GM12892 (cell line): ENCODE data around the gene DBX1.

ENCODE experiments used
- DNase-seq: peaks from one replicate; pipeline ENCODE4 v3.0.0; 2011; ENCODE audit not compliant: insufficient read length
- FAIRE-seq: peaks from 2 replicates; lab custom pipeline; 2011; peaks lifted over from hg19 to GRCh38; lab: Jason Lieb, UNC
- POLR2A ChIP-seq: IDR thresholded peaks from 2 replicates; pipeline ENCODE4 v1.6.1; 2011; ENCODE audit warnings: low read depth, low read length, control low read depth
- POLR2AphosphoS5 ChIP-seq: IDR thresholded peaks from 2 replicates; pipeline ENCODE4 v1.6.1; 2011; ENCODE audit warnings: low read depth, low read length, control low read depth
- TAF1 ChIP-seq: IDR thresholded peaks from 2 replicates; pipeline ENCODE4 v1.6.1; 2011; ENCODE audit warnings: low read depth, mild to moderate bottlenecking, control low read depth, low read length, borderline replicate concordance

Gene DBX1

DNA sequence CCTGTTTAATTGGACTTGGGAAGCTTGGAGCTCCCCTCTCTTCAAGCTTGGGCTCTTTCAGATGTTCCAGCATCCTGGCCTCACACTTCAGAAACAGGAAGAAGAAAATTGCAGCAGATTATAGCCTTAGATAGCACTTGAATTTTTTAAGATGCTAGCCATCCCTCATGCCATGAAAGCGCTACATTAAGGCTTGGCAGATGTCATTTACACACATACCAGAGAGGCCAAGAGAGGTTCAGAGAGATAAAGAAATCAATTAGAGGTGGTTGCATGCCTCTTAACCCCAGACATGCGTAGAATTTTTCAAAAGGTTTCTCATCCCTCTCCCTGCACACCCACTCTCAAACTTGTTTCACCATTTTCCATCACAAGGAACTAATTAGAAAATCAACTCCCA, 31.9 kb upstream of the DBX1 start:
- DNase-seq (no peak), FAIRE-seq (no peak)
- TF ChIP-seq POLR2A (no peak), TAF1 (no peak), POLR2AphosphoS5 (no peak)

DNA sequence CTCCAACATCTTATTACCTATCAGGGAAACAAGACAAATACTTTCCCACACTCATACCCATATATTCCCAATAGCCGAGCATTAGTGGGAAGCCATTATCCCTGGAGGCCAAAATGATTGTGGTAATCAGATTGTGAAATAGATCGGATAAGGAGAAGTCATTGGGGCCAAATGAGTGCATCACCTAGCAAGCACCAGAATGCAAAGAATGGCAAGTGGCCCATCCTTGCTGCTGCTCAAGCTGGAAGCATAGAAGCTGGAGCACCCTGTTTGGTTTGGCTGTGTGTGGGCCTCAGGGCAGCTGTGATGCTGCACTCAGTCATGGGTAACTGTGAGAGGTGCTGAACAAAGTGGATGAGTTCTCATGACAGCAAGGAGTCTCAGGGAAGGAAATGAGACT, 18.7 kb upstream of the DBX1 start:
- no peak for TF ChIP-seq TAF1
- TF ChIP-seq POLR2AphosphoS5: no peak
- TF ChIP-seq POLR2A: no peak
- no peak for DNase-seq
- FAIRE-seq: no peak

DNA sequence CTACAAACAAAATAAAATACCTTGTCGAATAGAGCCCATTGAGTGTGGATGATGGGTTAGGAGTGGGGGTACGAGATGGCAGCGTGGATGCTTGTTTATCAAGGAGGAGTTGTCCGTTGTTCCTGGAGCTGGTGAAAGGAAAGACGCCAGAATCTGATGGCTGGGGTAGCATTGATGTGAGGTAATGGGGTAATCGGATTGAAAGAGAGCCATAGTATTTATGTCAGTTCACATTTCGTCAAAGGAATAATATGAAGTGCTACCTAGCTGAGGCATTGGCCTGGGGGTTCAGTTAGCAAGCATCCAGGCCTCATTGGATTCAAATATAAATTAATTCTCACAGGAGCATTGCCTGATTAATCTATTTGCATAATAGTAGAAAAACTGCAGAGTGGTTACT, 16.9 kb upstream of the DBX1 start:
- DNase-seq (no peak), FAIRE-seq (peak; percentile 61)
- TF ChIP-seq TAF1 (no peak), POLR2A (no peak), POLR2AphosphoS5 (no peak)

DNA sequence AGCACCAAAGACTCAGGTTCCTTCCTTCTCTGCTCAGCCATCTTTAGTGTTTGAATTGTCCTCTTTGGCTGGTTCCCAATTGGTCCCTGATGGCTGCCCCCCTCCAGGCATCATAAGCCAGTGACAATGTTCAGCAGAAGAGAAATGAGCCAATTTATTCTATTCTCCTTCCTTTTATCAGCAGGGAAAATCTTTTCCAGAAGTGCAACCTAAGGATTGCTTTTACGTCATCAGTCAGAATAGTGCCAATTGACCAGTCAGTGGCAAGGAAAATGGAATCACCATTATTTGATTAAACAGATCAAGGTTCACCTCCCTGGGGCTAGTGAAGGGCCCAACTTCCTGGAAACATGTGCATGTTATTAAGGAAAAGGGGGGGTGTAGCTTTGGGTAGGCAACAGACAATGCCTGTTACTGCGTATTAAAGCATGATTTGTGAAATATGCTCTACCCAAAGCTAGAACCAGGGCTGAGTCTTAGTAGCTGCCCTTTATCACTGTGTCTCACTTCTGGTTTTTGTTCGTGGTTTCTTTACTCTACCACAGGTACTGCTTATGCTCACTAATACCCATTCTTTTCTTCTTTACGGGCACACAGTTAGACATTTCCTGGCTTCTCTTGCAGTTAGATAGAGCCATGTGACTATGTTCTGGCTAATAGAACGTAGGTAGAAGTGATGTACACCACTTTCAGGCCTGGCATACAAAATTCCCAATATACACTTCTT, 12.6 kb upstream of the DBX1 start:
- TF ChIP-seq TAF1 (no peak), POLR2AphosphoS5 (no peak), POLR2A (no peak)
- DNase-seq (no peak), FAIRE-seq (no peak)

DNA sequence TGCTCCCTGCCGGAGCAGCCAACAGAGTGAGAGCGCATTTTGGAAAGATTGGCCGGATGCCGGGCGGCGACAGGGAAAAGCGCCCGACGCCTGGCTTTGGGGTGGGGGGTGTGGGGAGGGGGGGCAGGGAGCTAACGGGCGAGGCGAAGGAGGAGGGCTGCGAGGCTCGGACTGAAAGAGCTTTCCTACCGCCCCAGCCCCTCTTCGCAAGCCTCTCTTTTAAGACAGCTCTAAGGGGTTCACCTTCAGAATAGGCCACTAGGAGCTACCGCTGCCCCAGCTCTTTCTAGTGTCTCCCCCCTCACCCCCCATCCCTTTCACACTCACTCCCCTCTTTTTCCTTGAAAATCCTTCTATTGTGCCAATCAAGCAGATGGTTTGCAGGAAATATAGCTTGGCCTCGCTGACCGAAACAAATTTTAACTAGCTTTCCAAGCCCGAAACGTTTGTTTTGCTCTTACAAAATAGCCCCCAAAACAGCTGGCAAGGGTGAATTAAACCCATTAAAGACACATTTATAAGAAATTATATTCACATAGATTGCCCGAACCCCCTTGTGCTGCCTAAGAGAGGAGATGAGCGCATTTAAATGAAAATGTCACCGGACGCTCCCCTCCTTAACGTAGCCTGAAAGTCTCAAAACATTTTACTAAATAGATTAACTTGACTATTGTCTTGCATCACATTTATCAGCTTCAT, 3.7 kb upstream of the DBX1 start:
- TF ChIP-seq POLR2AphosphoS5: no peak
- TF ChIP-seq POLR2A: no peak
- no peak for TF ChIP-seq TAF1
- FAIRE-seq: no peak
- no peak for DNase-seq

DNA sequence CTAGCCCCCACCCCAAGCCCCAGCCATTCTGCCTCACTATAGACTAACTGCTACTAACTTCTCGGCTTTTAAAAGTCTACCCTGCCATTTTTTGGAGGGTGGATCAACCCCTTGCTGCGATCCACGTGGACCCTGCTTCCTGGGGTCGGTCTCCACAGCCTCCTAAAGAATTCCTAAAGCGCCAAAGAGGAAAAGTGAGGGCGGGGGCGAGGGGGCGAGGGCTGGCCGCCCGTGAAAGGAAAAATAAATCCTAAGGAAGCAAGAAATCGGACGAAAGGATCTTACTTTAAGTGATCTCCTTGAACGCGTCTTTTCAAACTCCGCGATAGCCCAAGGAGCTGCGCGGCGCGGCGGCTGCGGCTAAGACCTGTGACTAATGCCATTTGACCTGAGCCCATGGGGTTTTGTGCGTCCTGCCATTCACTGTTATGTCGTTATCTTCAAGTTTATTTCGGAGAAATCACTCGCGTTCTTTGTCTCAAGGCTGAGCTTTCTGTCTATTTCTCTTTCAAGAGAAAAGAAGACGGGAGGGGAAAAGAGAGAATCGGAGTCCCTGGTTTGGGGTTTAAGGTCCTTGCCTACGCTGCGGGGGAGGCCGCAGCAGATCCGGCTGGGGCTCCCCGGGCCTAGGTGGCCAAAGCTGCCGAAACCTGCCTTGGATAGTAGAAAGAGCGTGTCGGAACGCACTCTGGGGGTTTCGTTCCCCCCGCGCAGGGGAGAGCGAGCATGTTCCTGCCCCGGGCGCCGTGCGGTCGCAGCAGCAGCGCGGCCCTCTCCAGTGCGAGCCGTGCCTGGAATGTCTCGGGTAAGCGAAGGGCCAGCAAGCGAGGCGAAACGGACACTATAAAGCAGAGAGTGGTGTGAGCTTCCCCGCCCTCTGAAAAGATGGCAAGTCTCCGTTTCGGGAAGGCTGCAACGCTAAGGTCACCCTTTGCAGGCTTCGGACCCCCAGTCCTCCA, 2.8 kb upstream of the DBX1 start:
- no peak for DNase-seq
- TF ChIP-seq TAF1 (no peak), POLR2AphosphoS5 (no peak), POLR2A (no peak)
- FAIRE-seq: no peak

DNA sequence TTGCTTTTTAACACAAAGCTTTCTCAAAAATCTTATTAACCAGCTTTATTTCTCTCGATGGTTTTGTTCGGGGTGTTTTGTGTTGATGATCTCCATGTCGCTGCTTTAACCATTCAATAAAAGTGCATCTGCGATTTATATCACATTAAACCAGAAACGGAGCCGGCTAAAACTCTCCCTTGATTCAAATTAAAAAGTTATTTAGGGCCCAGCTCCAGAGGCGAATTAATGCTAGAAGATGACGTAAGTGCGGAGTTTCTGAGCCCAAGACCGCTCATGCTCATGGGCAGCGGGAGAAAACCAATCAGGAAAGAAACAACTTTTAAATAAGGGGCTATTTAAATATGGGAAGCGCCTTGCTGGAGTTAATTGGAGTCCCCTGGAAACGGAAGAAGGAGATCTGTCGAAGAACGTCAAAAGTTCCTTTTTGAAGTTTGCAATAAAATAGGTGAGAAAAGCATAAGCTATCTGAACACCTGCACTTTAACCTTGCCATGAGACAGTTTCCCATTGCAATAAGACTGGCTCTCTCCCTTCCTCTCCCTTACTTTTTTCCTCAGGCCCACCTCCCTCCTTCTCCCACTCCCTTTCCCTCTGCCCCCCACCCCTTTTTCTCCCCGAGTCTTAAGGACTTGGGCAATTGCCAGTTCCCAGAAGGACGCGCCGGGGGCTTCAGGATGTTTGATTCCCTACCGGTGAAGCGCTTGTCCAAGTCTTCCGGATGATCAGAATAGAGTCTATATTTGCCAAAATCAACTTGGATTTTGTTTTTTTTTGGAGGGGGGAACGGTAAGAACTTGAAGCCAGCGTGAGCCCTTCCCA, 1.9 kb upstream of the DBX1 start:
- FAIRE-seq (no peak), DNase-seq (no peak)
- TF ChIP-seq POLR2A: no peak
- no peak for TF ChIP-seq POLR2AphosphoS5
- no peak for TF ChIP-seq TAF1

DNA sequence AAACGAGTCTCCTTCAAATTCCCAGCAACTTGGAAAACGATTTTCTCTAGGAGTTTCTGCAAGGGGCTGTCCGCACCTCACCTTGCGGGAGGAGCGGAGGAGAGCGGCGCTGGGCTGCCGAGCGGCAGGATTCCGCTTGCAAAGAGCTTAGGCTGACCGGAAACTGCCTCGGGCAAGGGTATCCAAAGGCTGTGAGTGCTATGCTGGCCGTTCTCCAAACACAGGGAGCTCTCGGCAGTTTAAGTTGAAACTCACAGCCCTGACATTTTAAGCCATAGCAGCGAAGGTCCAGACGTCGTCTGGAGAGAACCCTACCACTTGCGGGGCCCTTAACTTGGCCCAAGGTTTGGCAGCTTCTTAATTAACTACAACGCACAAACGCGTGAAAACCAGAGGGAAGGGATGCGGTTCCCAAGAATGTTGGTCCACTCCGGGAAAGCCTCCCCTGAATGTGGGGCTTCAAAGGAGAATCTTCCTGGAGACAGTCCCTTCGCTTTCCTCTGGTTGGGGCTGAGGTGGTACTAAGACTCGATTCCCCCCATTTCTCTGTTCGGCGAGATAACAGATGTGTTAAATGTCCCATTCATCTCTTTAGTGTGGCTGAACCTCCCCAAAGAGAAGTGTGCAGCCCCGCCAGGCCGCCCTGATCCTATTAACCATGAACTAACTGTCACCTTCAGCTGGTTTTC, 1.1 kb upstream of the DBX1 start:
- no peak for TF ChIP-seq POLR2A
- no peak for TF ChIP-seq TAF1
- no peak for TF ChIP-seq POLR2AphosphoS5
- FAIRE-seq: no peak
- no peak for DNase-seq

DNA sequence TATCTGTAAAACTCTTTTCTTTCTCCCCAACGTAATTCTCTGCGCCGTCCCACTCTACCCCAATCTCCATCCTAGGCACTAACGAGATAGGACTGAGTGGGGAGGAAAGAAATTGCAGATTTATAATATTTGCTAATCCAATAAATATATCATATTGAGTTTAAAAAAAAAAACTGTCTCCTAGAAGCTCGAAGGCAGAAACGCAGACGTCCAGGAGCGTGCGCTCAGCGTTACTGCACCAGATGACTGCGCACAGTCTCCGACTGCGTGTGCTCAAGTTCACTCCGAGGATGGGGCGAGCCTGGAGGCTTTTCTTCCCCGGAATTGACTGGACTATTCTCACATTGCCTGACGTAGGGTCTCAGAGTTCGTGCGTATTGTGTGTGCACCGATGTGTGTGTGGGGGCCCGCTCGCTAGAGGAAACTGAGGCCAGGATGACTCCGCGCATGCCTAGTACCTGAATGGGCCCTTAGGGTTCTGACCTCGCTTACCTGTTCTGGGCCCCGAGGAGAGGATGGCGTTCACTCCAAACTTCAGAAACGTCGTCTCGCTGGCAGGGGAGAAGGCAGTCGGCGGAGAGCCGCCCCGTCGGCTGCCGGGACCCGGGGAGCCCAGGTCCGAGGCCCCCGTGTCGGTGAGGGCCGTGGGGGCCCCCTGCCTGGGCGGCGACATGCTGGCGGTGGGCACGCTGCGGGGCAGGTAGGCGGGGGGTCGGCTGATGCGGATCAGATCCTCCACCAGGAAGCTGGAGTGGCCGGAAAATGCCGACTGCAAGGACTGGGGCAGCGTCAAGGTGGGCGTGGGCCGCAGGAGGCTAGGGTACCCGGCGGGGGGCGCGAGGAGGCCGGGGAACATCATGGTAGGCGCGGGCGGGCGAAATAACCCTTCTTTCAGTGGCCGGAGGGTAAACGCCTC, 551 bp downstream of the DBX1 start:
- no peak for FAIRE-seq
- TF ChIP-seq POLR2A (no peak), TAF1 (no peak), POLR2AphosphoS5 (no peak)

More for the DNA sequence above, 551 bp downstream of the DBX1 start:
- no peak for DNase-seq
